CD4-positive, alpha-beta T cell (primary cell): ENCODE results near the gene VIPR1. TPM values are rescaled to one million over a fixed set of nuclear protein-coding genes. Genes with fewer than 3 reads are reported as not detected.
A peak's percentile ranks its signal among the peaks of the same experiment; 100 is the strongest.

ENCODE experiments used
- ATAC-seq: fragments of 200-7000 bp; cut with Tn5 transposase; one replicate; pipeline ENCODE4 v1.10.0; 2022; ENCODE audit warnings: mild to moderate bottlenecking; ENCODE audit not compliant: poor library complexity
- CTCF ChIA-PET: fragments of 350-600 bp; sonication (Branson Sonifier 250); formaldehyde crosslinking; loops from one replicate; lab custom pipeline; 2021; ENCODE audit warnings: antibody characterized with exemption, inconsistent platforms; lab: Charles Lee
- POLR2A ChIA-PET: fragments of 350-600 bp; sonication (Branson Sonifier 250); formaldehyde crosslinking; loops from one replicate; lab custom pipeline; 2021; ENCODE audit warnings: antibody characterized with exemption, inconsistent platforms; lab: Charles Lee
- DNase-seq, 14 experiments: peaks; one replicate each; pipeline ENCODE4 v3.0.0-alpha.2; 2013 to 2020; ENCODE audit warnings: mixed read lengths in 2 of 14
- H3K27ac ChIP-seq, 2 donors: one replicate each; pipeline versions ENCODE4 v1.5.1 to v1.7.0; 2013; ENCODE audit warnings: low read length in 2 of 2, low read depth in 1 of 2, mild to moderate bottlenecking in 1 of 2
- H3K27me3 ChIP-seq, 2 experiments: 1 replicate in 1 of 2; 2 replicates in 1 of 2; pipeline versions ENCODE4 v1.6.1 to v1.7.0; 2013; ENCODE audit warnings: low read length in 2 of 2, control low read depth in 1 of 2, mild to moderate bottlenecking in 1 of 2, moderate library complexity in 1 of 2; ENCODE audit not compliant: insufficient read depth in 2 of 2, control insufficient read depth in 1 of 2
- H3K36me3 ChIP-seq: one replicate; pipeline ENCODE4 v1.6.1; 2013; ENCODE audit warnings: low read length, control low read depth; ENCODE audit not compliant: insufficient read depth
- H3K4me1 ChIP-seq: one replicate; pipeline ENCODE4 v1.6.1; 2013; ENCODE audit warnings: low read length, control low read depth; ENCODE audit not compliant: insufficient read depth
- H3K4me3 ChIP-seq: one replicate; pipeline ENCODE4 v1.5.1; 2013; ENCODE audit warnings: mild to moderate bottlenecking, low read length, moderate library complexity
- H3K9me3 ChIP-seq, 2 experiments: 1 replicate in 1 of 2; 2 replicates in 1 of 2; pipeline versions ENCODE4 v1.6.1 to v1.7.0; 2013; ENCODE audit warnings: low read length in 2 of 2, mild to moderate bottlenecking in 2 of 2, control low read depth in 1 of 2, moderate library complexity in 1 of 2; ENCODE audit not compliant: control insufficient read depth in 1 of 2, insufficient read depth in 1 of 2
- H3K27ac Mint-ChIP-seq: one replicate; pipeline ENCODE4 v1.8.0; 2020; ENCODE audit warnings: mixed read lengths
- H3K27me3 Mint-ChIP-seq: one replicate; pipeline ENCODE4 v1.8.0; 2021; ENCODE audit warnings: mixed read lengths
- H3K36me3 Mint-ChIP-seq: one replicate; pipeline ENCODE4 v1.8.0; 2021; ENCODE audit warnings: low read depth, mixed read lengths
- H3K4me1 Mint-ChIP-seq: one replicate; pipeline ENCODE4 v1.8.0; 2021; ENCODE audit warnings: low read depth, mixed read lengths
- H3K4me3 Mint-ChIP-seq: one replicate; pipeline ENCODE4 v1.8.0; 2020; ENCODE audit warnings: mild to moderate bottlenecking, mixed read lengths
- H3K9me3 Mint-ChIP-seq: one replicate; pipeline ENCODE4 v1.8.0; 2020; ENCODE audit warnings: mixed read lengths
- intact Hi-C, 2 experiments: fragments of 100-400 bp; cut with DNase I in 1 of 2; cut with micrococcal nuclease in 1 of 2; formaldehyde crosslinking; loops; one replicate each; pipeline versions ENCODE4 v1.15.1 to v1.9.0; 2023 to 2025; cut with DNase I, micrococcal nuclease
- total RNA-seq, 174 experiments: library from RNA in 2 of 174; stranded (reverse) in 2 of 174; gene quantifications; one replicate each; pipeline ENCODE4 v1.2.3 and lab custom pipeline; 2021 to 2026
- TF ChIP-seq, protein P1 (sequence below): fragments of 200-600 bp; IDR thresholded peaks from one replicate; pipeline ENCODE4 v1.8.0; 2022; ENCODE audit warnings: antibody characterized with exemption, mild to moderate bottlenecking

Gene VIPR1
- total RNA-seq, 2 experiments from 2014 or later, result 66.8 to 67.6 TPM

GRCh38 chr3:42507761-42508335 lies 5.4 kb downstream of the VIPR1 start:
- peaks cover 21% of the 10 kb centered on the region for H3K36me3 Mint-ChIP-seq
- Histone ChIP-seq H3K4me1 (peaks cover 85% of the 10 kb centered on the region), H3K27me3 (no peaks in the 10 kb centered on the region), H3K36me3 (no peaks in the 10 kb centered on the region), H3K27ac (peak overlapping the region in 1 of 2 donors; percentile 20), H3K4me3 (no peak overlapping the region), H3K9me3 (no peaks in the 10 kb centered on the region)
- H3K27ac Mint-ChIP-seq, result peak overlapping the region; percentile 72
- ChIA-PET POLR2A (interaction anchor here (0.6 kb wide), 1 partner anchor 89 kb away, joined by 3 read pairs; no protein-coding TSS in a partner anchor), CTCF (no interaction called here)
- H3K4me1 Mint-ChIP-seq, result peaks cover 77% of the 10 kb centered on the region
- ATAC-seq, result peak; percentile 21
- intact Hi-C loops, result loop anchor here in 1 of 2 experiments (10.0 kb wide), 1 partner anchor 1117 kb away; the partner anchor contains the start of gene ANO10
- peak overlapping the region; percentile 61 for H3K4me3 Mint-ChIP-seq
- TF ChIP-seq, protein P1, sequence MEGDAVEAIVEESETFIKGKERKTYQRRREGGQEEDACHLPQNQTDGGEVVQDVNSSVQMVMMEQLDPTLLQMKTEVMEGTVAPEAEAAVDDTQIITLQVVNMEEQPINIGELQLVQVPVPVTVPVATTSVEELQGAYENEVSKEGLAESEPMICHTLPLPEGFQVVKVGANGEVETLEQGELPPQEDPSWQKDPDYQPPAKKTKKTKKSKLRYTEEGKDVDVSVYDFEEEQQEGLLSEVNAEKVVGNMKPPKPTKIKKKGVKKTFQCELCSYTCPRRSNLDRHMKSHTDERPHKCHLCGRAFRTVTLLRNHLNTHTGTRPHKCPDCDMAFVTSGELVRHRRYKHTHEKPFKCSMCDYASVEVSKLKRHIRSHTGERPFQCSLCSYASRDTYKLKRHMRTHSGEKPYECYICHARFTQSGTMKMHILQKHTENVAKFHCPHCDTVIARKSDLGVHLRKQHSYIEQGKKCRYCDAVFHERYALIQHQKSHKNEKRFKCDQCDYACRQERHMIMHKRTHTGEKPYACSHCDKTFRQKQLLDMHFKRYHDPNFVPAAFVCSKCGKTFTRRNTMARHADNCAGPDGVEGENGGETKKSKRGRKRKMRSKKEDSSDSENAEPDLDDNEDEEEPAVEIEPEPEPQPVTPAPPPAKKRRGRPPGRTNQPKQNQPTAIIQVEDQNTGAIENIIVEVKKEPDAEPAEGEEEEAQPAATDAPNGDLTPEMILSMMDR, result no peak
- peak in 1 of 14 experiments; percentile 31 for DNase-seq
- no peaks in the 10 kb centered on the region for H3K9me3 Mint-ChIP-seq
- H3K27me3 Mint-ChIP-seq, result no peaks in the 10 kb centered on the region

GRCh38 chr3:42508562-42508961 lies 6.1 kb downstream of the VIPR1 start:
- ATAC-seq (no peak), DNase-seq (no peak)
- Histone ChIP-seq H3K27me3 (no peaks in the 10 kb centered on the region), H3K36me3 (peaks cover 2% of the 10 kb centered on the region), H3K27ac (no peak overlapping the region), H3K4me3 (no peak overlapping the region), H3K4me1 (peaks cover 78% of the 10 kb centered on the region), H3K9me3 (no peaks in the 10 kb centered on the region)
- Mint-ChIP-seq H3K27ac (peak overlapping the region; percentile 17), H3K4me1 (peaks cover 73% of the 10 kb centered on the region), H3K4me3 (no peak overlapping the region), H3K27me3 (no peaks in the 10 kb centered on the region), H3K9me3 (no peaks in the 10 kb centered on the region), H3K36me3 (peaks cover 28% of the 10 kb centered on the region)
- ChIA-PET CTCF (no interaction called here), POLR2A (no interaction called here)
- TF ChIP-seq, protein P1, result no peak
- intact Hi-C loops, result loop anchor here in 1 of 2 experiments (10.0 kb wide), 1 partner anchor 1116 kb away; the partner anchor contains the start of gene ANO10

- intact Hi-C loops, result loop anchor here in 1 of 2 experiments (10.0 kb wide), 1 partner anchor 1116 kb away; the partner anchor contains the start of gene ANO10
- no peaks in the 10 kb centered on the region for H3K27me3 Mint-ChIP-seq
- no peak overlapping the region for H3K27ac Mint-ChIP-seq
- H3K36me3 Mint-ChIP-seq, result peaks cover 31% of the 10 kb centered on the region
- DNase-seq (no peak), ATAC-seq (no peak)
- H3K4me1 ChIP-seq, result peaks cover 72% of the 10 kb centered on the region
- ChIA-PET POLR2A (no interaction called here), CTCF (no interaction called here)
- peaks cover 7% of the 10 kb centered on the region for H3K36me3 ChIP-seq
- H3K4me1 Mint-ChIP-seq, result peaks cover 70% of the 10 kb centered on the region
- H3K4me3 ChIP-seq, result no peak overlapping the region
- H3K27me3 ChIP-seq, result no peaks in the 10 kb centered on the region
- no peak overlapping the region for H3K27ac ChIP-seq
- no peaks in the 10 kb centered on the region for H3K9me3 Mint-ChIP-seq
- TF ChIP-seq, protein P1, result no peak
- no peaks in the 10 kb centered on the region for H3K9me3 ChIP-seq
- no peak overlapping the region for H3K4me3 Mint-ChIP-seq
Observed at GRCh38 chr3:42509111-42509510, 6.7 kb downstream of the VIPR1 start.
